Progenitor cell of endocrine pancreas (in vitro differentiated cells): ENCODE measurements around the gene COX10. TPM values are rescaled to one million over a fixed set of nuclear protein-coding genes. Genes with fewer than 3 reads are reported as not detected.

ENCODE experiments used
- DNase-seq: peaks from one replicate; pipeline ENCODE4 v3.0.0; 2021; ENCODE audit warnings: low spot score; ENCODE audit not compliant: unreplicated experiment
- H3K27ac Mint-ChIP-seq: 2 replicates; pipeline ENCODE4 v1.8.0; 2021; ENCODE audit warnings: mild to moderate bottlenecking, moderate library complexity, mixed read lengths
- H3K27me3 Mint-ChIP-seq: 2 replicates; pipeline ENCODE4 v1.8.0; 2021; ENCODE audit warnings: mixed read lengths
- H3K36me3 Mint-ChIP-seq: 2 replicates; pipeline ENCODE4 v1.8.0; 2022; ENCODE audit warnings: mixed read lengths; ENCODE audit not compliant: insufficient read depth
- H3K4me1 Mint-ChIP-seq: 2 replicates; pipeline ENCODE4 v1.8.0; 2021; ENCODE audit warnings: low read depth, mixed read lengths
- H3K4me3 Mint-ChIP-seq: 2 replicates; pipeline ENCODE4 v1.8.0; 2021; ENCODE audit warnings: low read depth, mild to moderate bottlenecking, moderate library complexity, mixed read lengths
- H3K9me3 Mint-ChIP-seq: 2 replicates; pipeline ENCODE4 v1.8.0; 2021; ENCODE audit warnings: low read depth, mixed read lengths
- total RNA-seq: library from RNA; stranded (reverse); gene quantifications from 2 replicates; pipeline ENCODE4 v1.2.1, GENCODE V29; 2021
- TF ChIP-seq, protein P1 (sequence below): fragments of 200-600 bp; sonication (generic); IDR thresholded peaks from one replicate; pipeline ENCODE4 v1.5.0; 2021; ENCODE audit warnings: antibody characterized with exemption, mild to moderate bottlenecking; ENCODE audit not compliant: unreplicated experiment

The COX10 gene
- total RNA-seq, 1 donor from 2014 or later: 24.0 TPM

DNA sequence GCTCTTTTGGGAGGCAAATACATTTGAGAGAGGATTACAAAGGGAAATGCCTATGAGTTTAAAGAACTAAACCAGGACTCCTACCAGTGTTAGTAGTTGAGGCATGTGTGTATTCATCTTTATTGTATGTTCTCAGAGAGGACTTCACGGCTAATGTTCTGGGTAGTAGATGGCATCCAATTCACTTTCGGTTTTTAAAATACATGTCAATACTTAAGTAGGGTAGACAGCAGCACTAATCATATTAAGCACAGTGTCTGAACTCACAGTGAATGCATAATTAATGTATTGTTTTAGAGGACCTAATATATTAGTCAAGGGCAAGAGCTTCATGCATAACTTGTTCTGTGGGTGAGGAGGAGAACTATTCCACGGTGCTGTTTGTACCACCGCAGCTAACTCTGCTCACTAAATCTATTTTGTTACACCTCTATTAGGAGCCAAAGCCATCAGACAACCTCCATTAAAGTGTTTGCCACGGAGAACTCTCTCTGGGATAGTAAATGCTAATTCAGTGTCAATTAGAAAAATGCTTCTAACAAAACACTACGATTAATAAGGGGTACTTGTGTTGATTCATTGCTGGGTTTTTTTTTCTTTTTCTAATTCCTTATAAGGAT lies 56.3 kb downstream of the COX10 start:
- no peaks in the 10 kb centered on the region for H3K36me3 Mint-ChIP-seq
- H3K27me3 Mint-ChIP-seq: no peaks in the 10 kb centered on the region
- DNase-seq: no peak
- H3K4me1 Mint-ChIP-seq: peaks cover 25% of the 10 kb centered on the region
- H3K27ac Mint-ChIP-seq: no peak overlapping the region
- no peaks in the 10 kb centered on the region for H3K9me3 Mint-ChIP-seq
- H3K4me3 Mint-ChIP-seq: no peak overlapping the region
- TF ChIP-seq, protein P1, sequence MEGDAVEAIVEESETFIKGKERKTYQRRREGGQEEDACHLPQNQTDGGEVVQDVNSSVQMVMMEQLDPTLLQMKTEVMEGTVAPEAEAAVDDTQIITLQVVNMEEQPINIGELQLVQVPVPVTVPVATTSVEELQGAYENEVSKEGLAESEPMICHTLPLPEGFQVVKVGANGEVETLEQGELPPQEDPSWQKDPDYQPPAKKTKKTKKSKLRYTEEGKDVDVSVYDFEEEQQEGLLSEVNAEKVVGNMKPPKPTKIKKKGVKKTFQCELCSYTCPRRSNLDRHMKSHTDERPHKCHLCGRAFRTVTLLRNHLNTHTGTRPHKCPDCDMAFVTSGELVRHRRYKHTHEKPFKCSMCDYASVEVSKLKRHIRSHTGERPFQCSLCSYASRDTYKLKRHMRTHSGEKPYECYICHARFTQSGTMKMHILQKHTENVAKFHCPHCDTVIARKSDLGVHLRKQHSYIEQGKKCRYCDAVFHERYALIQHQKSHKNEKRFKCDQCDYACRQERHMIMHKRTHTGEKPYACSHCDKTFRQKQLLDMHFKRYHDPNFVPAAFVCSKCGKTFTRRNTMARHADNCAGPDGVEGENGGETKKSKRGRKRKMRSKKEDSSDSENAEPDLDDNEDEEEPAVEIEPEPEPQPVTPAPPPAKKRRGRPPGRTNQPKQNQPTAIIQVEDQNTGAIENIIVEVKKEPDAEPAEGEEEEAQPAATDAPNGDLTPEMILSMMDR: no peak

DNA sequence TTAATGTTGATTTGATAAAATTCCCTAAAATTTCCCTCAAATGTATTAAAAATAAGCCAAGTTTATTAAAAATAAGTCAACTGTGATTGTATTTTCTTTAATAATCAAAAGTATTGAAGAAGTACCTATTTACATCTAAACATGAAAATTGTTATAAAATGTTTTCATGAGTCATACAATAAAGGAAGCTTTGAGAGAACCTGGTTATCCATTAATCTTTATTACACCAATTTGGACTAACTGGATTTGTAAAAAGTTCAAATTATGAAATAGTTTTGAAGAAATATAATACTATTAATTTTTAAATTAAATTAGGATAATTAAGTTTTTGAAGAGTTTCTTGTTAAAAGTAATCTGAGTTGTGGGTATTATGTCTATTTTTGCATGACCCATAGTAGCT lies 63.8 kb downstream of the COX10 start:
- H3K27me3 Mint-ChIP-seq: no peaks in the 10 kb centered on the region

DNA sequence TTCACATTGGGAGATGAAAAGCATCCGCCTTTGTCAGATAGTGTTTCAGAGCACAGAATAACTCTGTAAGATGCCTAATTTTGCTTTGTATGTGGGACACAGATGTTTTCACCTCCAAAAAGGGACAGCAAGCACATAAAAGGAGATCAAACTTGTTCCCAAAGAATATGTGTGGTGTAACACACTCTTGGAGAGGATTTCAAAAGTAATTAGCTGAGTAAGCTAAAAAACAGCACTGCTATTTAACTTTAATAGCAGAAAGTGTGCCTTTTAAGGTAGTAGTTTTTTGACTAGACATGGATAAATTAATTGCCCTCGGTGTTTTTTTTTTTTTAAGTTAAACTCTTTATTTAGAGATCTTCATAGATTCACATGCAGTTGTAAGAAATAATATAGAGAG lies 65.2 kb downstream of the COX10 start:
- no peak for DNase-seq
- Mint-ChIP-seq H3K27me3 (no peaks in the 10 kb centered on the region), H3K4me3 (no peak overlapping the region), H3K4me1 (peaks cover 10% of the 10 kb centered on the region), H3K27ac (no peak overlapping the region), H3K36me3 (peaks cover 1% of the 10 kb centered on the region), H3K9me3 (no peaks in the 10 kb centered on the region)
- TF ChIP-seq, protein P1: no peak

More for the DNA sequence above, 63.8 kb downstream of the COX10 start:
- DNase-seq: no peak
- TF ChIP-seq, protein P1: no peak
- Mint-ChIP-seq H3K4me3 (no peak overlapping the region), H3K4me1 (peaks cover 13% of the 10 kb centered on the region), H3K27ac (no peak overlapping the region), H3K9me3 (no peaks in the 10 kb centered on the region), H3K36me3 (peaks cover 1% of the 10 kb centered on the region)

DNA sequence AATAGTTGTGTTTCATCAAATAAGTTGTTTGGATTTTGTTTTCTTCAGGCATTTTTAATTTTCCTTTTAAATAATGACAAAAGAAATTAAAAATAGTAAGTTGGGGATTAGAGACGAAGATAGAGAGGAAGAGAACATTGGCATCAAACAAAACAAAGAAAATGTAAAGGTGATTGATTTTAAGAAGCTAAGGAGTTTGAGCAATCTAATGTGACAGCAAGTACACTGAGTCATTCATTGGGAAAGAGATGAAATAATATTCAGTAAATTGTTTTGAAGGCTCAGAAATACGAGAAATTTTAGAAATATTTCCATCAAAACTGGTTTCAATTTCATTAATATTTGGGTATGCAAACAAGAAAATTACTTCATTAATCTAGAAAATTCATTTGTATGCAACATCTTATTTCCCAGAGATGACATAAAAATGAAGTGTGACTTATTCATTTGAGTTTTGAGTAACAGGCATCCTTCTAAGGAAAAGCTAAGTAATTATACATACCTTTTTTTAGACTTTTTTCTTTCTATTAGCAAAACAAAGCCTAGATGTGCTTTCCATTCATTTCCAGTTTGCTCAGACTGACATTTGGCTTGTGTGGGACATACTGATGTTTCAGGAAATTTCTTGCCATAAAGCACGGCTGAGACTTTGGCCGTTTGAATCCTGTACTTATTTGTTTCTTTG lies 66.7 kb downstream of the COX10 start:
- no peak for DNase-seq
- Mint-ChIP-seq H3K27me3 (no peaks in the 10 kb centered on the region), H3K27ac (no peak overlapping the region), H3K36me3 (peaks cover 1% of the 10 kb centered on the region), H3K4me1 (peaks cover 9% of the 10 kb centered on the region), H3K4me3 (no peak overlapping the region), H3K9me3 (no peaks in the 10 kb centered on the region)
- TF ChIP-seq, protein P1: no peak

DNA sequence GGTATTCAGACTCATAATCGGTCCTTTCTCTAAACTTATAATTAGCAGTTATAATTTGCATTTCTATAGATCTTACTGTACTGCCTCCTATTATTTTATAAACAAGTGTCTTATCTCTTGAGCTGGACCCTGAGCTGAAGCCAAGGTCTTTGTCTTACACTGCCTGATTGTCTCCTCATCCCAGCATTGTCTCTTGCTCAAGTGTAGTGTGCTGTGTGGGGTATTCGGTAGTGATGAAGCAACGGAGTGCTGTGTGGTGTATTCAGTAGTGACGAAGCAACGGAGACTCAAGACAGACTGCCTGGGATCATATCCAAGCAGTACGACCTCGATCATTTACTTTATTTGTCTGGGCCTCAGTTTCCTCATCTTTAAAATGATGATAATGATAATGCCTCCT lies 69.3 kb downstream of the COX10 start:
- H3K27me3 Mint-ChIP-seq: no peaks in the 10 kb centered on the region
- TF ChIP-seq, protein P1: no peak
- no peak for DNase-seq
- H3K4me3 Mint-ChIP-seq: no peak overlapping the region
- no peaks in the 10 kb centered on the region for H3K36me3 Mint-ChIP-seq
- no peaks in the 10 kb centered on the region for H3K9me3 Mint-ChIP-seq
- H3K27ac Mint-ChIP-seq: no peak overlapping the region
- H3K4me1 Mint-ChIP-seq: peaks cover 12% of the 10 kb centered on the region
